ENCODE data around the gene ARID3C.
A peak's percentile ranks its signal among the peaks of the same experiment; 100 is the strongest.

ARID3C gene, protein sequence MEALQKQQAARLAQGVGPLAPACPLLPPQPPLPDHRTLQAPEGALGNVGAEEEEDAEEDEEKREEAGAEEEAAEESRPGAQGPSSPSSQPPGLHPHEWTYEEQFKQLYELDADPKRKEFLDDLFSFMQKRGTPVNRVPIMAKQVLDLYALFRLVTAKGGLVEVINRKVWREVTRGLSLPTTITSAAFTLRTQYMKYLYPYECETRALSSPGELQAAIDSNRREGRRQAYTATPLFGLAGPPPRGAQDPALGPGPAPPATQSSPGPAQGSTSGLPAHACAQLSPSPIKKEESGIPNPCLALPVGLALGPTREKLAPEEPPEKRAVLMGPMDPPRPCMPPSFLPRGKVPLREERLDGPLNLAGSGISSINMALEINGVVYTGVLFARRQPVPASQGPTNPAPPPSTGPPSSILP

DNA sequence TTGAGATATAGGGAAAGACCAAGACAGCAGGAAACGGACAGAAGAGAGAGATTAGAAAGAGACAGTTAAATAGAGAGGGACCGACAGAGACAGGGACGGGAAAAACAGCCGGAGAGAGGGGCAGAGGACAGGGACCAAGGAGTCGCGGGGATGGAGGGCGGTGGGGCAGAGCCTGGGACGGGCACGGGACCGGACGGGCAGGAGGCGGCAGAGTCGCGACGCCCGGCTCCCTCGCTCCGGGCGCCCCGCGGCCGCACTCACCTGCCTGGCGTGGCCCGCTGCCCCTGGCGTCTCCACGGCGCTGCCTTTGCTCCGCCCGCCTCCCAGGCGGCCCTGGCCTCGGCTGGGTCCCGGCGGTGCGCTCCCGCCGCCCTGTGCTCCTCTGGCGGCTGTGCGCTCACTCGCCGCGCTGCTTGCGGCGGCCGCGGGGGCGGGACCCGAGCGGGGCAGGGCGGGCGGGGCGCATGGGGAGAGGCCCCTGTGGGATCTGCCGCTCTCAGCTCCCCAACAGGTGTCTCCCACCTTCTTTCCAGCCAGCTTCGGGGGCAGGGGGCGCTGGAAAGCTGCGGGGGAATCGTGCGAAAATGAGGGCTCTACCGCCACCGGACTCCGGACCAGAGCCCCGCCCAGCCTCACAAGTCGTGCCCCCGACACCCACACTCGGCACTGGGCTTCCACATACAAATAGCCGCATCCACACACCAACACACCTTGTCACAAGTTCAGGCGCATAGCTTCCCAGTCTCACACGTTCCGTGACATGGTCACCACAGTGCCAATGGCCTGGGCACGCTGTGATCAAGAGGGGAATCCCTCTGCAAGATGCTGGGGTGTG lies at the start of gene ARID3C:
TSS of gene ARID3C (minus strand) at position 411 of the 835 bp plus-strand sequence. CDS start 1,052 bp downstream, outside the sequence.
- peak; percentile 42 to 51 for DNase-seq

DNA sequence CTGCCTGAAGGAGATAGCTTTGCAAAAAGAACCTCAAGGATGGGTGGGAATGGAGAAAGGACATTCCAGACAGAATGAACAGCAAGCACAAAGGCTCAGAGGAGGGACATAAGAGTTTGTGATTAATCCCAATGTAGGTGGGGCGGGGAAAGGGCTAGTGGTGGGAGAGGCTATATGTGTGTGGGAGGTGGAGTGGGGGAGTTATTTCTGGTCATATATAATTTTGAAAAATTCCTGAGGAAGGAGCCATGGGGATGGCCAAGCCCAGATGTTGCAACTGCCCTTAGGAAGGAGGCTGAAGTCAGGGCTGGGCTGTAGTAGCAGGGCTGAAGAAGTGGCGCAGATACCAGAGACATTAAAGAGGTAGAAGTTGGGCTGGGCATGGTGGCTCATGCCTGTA lies 47.0 kb upstream of the ARID3C start:
- DNase-seq: no peak

DNA sequence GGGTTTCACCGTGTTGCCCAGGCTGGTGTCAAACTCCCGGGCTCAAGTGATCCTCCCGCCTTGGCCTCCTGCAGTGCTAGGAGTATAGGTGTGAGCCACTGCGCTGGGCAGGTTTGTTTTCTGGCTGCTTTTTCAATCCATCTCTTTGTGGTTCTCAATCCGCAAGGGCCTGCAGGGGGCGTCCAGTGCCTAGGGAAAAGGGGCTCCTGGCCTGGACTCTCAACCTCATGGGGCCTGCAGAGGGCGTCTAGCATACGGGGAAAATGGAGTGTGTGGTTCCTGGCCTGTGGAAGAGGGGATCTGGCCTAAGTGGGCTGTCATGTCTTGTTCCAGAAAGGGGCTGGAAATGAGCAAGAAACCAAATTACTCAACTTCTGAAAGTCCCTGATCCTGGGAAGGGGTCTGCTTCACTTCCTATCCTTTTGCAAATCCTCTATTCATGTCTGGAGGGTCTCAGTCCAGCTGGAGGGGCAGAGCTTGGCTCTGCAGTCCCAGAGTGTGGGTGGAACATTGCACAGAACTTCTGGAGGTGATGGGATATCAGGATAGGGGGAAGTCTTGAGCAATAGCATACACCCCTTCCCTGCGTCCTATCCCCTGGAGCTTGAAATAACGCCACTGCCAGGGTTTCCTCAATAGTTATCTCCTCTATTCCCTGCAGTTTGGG lies 46.3 kb upstream of the ARID3C start:
- peak; percentile 75 to 76 for DNase-seq

DNA sequence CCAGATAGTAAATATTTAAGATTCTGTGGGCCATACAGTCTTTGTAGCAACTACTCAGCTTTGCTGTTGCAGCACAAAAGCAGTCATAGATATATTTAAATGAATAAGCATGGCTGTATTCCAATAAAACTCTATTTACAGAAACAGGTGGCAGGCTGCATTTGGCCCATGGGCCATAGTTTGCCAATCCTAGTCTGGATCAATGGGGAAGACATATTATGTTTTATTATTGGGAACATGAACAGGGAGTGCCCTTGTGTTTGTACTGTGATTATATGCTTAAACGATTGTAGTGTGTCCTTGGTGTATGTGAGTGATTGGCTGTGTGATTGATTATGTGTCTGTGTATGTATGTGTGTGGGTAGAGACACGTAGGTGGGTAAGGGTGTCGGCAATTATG lies 45.6 kb upstream of the ARID3C start:
- no peak for DNase-seq

DNA sequence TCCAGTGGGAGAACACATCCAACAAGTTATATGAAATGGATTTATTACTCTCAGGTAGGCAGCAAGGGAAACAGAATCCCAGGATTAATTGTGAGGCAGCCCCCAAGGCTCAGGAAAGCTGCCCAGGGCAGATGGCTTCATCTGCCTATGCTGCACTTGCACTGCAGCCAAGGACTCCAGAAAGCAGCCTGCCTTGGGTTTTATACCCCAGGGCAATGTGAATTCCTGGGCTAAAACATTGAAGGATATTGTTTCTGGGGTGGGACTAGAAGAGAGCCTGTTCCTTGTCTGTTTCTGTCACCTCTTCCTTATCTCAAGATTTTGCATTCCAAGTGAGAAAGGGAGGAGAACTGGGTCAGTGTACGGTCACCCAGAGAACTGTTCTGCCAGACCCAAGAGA lies 42.4 kb upstream of the ARID3C start:
- no peak for DNase-seq

DNA sequence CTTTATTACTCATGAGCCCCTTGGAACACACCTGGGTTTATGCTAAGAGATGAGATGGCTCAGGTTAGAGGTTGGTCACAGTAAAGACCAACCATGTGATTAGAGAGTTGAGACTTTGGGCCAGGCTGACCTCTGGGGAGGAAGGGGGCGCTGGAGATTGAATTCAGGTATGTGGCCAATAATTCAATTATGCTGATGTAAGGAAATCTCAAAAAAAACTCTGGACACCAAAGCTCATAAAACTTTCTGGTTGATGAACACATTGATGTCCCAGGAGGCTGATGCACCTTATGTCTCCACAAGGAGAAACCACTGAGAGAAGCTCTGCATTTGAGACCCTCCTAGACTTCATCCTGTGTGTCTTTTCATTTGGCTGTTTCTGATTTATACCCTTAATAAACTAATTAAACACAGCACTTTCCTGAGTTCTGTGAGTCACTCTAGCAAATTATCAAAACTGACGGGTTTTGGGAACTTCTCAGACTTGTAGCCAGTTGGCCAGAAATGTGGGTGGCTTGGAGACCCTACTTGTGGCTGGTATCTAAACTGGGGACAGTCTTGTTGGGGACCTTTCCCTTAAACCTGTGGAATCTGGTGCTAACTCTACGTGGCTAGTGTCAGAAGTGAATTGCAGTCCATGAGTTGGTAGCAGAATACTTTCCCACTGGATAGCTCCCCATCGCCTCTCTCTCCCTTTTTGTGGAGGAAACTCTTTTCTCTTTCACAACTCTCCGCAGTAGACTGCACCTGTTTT lies 41.1 kb upstream of the ARID3C start:
- no peak for DNase-seq

DNA sequence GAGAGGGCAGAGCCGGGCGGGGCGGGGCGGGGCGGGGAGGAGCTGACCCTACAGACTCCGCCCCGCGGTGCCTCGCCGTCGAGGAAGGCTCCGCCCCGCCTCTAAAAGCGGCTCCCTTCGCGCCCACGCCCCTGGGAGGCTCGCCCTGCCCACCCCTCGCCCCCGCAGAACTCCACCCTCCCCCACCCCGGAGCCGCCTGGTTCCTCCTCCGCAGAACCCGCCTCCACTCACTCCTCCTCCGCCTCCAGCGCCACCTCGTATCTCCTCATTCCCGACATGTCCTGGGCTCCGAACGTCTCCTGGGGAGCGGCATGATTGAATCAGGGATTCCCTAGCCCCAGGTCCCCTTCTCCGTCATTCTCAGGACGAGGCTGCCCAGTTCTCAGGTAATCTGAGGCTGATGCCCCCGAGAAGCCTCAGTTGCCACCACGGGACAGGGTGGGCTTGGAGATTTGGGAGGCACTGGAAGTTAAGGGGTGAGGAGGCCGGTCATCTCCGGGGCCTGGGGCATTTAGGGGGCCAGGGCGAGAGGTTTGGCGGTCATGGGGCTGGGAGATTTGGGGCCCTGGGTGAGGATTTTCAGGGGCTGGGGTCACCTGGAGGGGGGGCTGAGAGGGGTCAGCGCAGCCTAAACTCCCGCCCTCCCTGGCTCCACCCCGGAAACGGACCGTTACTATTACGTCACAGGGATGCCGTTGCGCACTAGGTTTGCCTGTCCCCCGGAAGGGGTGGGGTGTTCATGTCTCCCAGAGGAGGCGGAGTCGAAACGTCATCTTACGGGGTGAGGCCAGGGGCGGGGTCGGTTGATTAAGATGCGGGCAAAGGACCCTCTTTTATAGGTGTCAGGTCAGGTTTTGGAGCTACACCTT lies 36.8 kb upstream of the ARID3C start:
- peak; percentile 82 to 86 for DNase-seq

DNA sequence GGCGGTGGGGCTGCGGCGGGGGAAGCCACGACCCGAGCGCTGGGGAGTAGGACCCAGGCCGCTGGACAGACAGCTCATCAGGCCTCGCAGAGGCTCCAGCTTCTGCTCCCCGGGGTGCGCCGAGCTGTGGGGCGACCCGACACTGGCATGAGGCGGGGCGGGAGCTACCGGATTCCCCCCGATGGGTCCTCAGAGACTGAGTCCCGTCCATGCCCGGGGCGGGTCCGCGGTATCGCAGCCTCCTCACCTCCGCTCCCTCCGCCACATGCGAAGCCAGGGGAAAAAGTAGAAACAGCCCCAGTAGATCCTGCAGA lies 36.2 kb upstream of the ARID3C start:
- no peak for DNase-seq

DNA sequence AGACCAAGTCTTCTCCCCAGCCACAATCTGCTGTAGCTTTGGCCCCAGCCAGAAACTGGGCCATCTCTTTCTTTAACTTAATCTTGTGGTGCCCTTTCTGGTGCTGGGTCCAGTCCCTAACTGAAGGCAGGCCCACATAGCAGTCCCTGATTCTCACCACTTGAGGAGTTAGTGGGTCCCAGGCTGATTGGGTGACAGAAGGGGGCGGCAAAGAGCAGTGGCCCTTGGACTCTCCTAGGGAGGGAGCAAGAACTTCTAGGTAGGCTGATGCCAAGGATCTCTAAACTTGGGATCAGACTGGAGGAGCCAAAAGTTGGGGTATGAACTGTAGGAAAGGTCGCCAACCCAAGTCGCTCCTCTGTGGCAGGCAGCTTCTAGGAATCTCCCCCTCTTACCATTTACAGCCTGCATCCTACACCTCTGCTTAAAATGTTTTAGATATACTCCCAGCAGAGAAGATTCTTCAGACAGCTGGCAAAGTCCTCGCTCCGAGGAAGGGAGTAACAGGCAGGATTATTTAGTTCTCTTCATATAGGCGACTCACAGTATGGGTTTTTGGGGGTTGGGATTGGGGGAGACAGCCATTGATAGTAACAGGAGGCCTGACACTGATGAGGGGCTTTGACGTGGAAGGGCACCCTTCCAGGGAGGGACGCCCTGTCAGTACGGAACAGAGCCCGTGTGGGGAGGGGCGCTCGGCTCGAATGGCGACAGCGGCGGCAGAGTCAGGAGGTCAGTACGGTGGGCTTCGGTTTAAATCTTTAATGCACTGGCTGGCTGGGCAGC lies 35.6 kb upstream of the ARID3C start:
- peak; percentile 68 to 76 for DNase-seq

DNA sequence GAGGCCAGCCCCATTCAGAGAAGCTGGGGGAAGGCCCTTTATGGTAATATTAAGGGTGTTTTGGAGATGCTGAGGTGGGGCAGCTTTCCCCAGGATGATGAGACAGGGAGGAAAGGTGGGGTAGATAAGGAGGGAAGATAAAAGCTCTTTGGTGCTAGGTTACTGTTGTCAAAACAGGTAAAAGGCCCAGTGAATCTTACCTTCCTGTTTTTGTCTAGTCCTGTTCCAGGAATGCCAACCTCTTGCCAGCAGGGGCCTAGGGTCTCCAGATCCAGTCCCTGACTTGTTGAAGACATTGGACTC lies 34.4 kb upstream of the ARID3C start:
- no peak for DNase-seq

DNA sequence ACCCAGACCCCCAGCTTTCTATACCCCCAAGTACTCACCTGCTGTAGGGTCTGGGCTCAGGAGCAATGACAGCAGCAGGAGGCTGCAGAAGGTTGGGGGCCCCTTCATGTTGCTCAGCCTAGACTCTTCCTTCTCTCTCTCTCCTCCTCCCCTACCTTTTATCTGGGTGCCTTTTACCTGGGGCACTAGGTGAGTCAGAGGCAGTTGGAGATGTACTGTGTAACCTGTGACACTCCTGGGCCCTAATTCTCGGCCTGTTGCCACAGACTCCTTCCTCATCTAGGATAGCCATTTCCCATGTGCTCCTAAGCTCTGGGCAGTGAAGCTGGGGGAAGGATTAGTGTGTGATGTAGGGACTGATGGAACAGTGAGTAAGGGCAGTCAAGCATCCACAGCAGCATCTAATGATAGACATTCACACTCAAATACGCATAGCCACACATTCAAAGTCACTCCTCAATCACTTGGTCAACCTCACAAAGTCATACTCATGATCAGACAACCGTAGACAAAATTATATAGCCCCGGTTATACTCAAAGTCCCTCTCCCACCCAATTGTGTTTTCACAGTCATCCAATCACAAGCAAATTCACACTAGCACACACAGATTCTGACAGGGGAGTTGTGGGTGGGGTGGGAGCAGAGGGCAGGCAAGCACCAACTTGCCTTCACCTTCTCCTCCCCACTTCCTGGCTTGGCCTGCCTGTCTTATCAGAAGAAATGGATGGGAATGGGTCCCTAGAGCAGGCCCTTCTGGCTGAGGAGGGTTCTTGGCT lies 33.8 kb upstream of the ARID3C start, which contains the start of gene CCL27:
TSS of gene CCL27 (minus strand) at position 132 of the 777 bp plus-strand sequence. CDS start at position 108, 24 bp downstream.
- no peak for DNase-seq

DNA sequence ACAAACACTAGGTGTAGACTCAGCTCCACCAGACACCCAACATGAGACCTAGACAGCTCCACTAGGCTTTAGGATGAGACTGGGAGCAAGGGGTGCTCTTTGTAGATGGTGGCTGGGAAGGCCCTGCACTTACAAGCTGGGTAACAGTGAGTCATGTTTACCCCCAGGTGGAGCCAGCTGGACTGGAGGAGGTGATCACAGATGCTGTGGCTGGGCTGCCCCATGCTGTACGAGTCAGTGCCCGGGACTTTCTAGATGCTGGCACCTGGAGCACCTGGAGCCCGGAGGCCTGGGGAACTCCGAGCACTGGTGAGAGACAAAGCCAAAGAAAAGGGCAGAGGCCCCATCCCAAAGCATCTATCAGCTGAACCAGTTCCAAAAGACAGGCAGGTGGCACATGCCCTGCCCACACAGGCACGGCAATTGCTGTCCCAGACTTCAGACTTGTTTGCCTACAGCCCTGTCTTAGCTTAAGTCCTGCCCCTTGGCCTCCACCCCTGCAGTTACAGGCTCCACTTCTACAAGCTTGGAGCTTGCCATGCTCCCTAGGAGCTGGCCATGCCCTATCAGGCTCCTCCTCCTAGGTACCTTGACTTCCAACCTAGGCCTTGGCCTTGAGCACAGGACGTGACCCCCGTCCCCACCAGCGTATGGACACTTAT lies 30.9 kb upstream of the ARID3C start:
- no peak for DNase-seq

DNA sequence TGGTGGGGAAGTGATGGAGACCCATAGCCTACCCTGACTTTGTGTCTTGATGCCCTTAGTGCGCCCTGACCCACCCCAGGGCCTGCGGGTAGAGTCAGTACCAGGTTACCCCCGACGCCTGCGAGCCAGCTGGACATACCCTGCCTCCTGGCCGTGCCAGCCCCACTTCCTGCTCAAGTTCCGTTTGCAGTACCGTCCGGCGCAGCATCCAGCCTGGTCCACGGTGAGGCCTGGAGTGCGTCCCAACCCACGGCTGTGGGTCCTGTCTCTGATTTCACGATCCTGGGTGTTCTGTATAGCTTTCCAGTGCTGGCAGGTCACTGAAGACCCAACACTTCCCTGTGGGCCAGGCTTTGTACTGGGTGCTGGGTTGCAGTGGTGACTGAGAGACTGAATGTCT lies 29.6 kb upstream of the ARID3C start:
- no peak for DNase-seq

DNA sequence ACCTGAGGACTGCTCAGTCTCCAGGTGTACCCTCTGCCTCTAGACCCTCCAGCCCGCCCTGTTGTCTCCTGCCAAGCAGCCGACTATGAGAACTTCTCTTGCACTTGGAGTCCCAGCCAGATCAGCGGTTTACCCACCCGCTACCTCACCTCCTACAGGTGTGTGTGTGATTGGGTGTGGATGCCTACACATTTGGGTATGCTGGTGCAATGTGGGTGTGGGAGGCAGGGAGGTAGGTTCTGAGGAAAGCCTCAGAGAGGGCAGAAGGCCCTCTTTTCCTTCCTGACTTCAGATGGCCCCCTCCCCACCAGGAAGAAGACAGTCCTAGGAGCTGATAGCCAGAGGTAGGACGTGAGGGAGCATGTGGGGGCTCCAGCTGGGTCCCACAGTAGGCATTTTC lies 28.1 kb upstream of the ARID3C start:
- no peak for DNase-seq

DNA sequence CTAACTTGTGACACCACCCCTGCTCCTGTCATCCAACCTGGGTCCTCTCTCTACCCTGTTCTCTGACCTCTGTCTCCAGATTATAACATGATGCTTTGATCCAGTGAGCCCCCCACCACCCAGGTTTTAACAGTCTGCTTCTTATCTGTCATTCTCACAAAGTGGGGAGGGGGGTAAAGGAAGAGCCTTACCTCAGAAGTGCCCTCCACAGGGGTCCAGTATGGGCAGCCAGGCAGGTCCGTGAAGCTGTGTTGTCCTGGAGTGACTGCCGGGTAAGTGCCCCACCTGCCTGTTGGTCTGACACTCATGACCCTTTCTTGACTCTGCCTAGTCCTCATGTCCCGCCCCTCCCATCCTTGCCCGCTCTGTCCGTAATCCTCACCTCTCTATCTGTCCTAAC lies 26.5 kb upstream of the ARID3C start:
- DNase-seq: no peak

DNA sequence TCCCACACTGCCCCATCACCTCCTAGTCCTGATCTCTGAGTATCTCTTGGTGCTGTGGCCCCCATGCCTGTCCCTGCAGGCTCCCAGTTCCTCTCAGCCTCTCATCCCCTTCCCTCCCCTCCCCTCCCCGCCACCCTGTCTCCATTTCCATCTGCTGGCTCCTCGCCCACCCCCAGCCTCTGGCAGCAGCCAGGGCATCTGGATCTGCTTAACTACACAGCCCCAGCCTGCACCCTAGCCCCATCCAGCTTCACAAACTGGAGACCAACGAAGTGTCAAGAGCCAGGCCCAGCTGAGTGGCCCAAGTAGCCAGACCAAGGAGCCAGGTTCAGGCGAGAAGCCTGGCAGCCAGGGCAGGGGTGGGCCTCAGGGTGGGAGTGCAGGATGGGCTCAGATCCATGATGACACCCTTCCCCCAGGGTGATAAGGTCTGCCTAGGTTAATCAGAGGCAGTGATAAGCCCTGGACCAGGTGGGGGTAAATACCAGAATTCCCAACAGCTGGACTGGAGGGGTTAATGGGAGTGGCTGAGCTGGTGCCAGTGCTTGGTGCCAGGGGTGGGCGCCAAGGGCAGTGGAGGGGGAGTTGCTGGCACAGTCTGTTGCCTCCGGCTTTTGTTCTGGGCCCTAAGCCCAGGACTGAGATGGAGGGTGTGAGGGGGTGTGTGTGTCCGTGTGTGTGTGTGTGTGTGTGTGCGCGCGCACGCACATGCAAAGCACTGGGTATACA lies 25.6 kb upstream of the ARID3C start:
- no peak for DNase-seq

DNA sequence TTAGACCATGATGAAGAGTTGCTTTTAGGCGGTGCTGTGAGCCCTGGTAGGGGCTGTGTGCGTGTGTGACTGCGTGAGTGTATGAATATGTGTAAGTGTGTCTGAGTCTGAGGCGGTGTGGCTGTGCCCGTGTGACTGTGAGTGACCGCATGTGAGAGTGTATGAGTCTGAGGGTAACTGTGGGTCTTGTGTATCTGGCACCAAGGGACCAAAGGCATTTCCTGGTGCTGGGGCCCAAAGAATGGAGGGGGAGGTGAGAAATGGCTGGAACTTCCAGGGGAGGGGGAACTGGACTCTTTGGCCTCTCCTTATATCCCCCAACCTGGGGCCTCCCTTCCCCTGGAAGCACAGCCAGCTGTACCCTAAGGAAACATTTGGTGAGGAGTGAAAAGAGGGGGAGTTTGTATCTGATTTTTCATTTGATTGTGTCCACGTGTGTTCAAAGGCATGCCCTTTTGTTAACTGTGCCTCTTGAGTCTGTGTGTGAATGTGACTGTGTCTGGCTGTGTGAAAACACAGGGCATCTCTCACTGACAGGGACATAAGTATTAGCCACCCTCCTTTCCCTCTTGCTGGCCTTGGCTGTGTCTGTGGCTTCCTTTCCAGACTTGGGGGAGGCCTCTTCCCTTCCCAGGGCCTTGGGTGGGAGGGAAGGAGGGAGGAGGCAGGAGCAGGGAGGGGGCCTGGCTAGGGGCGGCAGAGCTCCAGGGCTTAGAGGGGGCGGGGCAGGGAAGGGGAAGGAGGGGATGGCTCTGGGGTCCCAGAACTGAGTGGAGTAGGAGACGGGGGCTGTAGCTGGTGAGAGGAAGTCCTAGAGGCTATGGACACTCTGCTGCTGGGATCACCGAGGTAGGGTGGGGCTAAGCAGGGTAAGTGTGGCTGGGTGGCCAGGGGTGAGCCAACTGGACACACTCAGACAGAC lies 24.5 kb upstream of the ARID3C start:
- DNase-seq: no peak

DNA sequence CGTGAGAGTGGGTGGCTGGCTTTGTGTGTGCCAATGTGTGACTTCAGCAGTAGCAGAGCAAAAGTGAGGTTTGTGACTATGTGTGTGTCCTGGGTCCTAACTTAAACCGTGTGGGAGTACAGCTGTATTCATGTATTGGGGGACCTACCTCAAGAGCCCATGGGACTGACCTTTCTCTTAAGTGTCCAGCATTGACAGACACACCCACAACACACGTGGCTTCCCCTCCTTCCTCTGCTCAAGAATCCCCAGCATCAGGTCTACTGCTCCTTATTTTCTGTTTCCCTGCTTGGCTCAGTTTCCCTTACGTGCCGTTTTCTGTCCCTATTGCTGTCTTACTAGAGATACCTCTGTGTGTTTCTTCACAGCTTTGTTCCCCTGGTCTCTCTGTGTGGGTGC lies 23.7 kb upstream of the ARID3C start:
- DNase-seq: no peak

All from activated CD4-positive, alpha-beta T cell treated with anti-CD3 and anti-CD28 coated beads, Interleukin-2, amount 50 U/mL, for 48 hours (primary cell).